ENCODE measurements around the gene PXT1. TPM values are rescaled to one million over a fixed set of nuclear protein-coding genes. Genes with fewer than 3 reads are reported as not detected.

PXT1 gene
- total and polyA plus RNA-seq, 4 donors = 0.05 TPM; not detected in 3

DNA sequence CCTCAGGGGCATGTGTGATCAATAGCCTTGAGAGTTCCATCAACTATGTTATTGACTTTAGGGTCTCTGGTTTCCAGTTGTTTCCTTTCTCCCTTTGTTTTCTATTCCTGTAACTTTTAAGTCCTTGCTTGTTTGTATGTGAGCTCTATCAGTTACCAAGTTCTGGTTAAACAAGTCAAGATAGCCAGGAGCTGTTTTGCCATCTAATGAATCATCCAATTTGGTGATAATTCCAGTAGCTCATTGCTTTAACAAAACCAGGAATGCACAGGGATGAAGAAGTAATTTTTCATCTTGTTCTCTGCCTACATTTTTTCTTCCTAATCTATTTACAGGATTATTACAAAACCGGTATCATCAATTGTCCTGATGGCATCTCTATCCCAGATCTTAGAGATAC is 36.6 kb upstream of the PXT1 start:
- H3K27ac ChIP-seq (ENCODE audit: low read depth in 1 of 2, low read length in 2 of 2) = no peak overlapping the region
- peaks cover 0 to 6% of the 10 kb centered on the region in 2 donors for H3K36me3 ChIP-seq (ENCODE audit: control insufficient read depth in 1 of 2, insufficient read depth in 2 of 2, low read length in 1 of 2)
- no peak for DNase-seq
- 95 to 100% methylated on average over 1 of the region's 1 CpG for WGBS, 2 donors
- H3K4me1 ChIP-seq (ENCODE audit: control insufficient read depth in 1 of 2, insufficient read depth in 2 of 2, low read length in 2 of 2) = peaks cover 0 to 1% of the 10 kb centered on the region in 2 donors
- no peaks in the 10 kb centered on the region for H3K9me3 ChIP-seq (ENCODE audit: control insufficient read depth, low read length)
- H3K27me3 ChIP-seq (ENCODE audit: control insufficient read depth in 1 of 2, insufficient read depth in 2 of 2, low read length in 1 of 2) = no peaks in the 10 kb centered on the region
- no peak overlapping the region for H3K4me3 ChIP-seq (ENCODE audit: low read length in 2 of 2)
- no peak for ATAC-seq (ENCODE audit: low FRiP score)
- intact Hi-C loops (cut with DNase I) = no loop called here

DNA sequence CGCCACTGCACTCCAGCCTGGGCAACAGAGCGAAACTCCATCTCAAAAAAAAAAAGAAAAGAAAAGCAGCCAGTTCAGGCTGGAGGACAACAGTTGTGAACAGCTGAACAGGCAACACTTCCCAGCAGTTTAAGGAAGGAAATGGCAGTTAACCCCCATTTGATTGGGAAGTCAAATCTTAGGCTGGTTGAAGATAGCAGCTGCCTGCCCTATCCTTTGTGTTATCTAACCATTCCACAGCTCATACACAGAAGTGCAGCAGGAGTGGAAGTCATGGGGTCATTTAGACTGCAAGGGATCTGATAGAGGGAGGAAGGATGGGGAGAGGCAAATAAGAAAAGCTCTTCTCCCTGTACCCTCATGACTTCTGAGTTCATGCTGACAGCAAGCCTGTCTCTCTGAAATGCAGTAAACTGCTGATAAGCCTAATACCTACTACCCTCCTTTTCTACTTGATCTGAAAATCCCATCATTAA is 35.4 kb upstream of the PXT1 start:
- ATAC-seq (ENCODE audit: low FRiP score) = no peak

DNA sequence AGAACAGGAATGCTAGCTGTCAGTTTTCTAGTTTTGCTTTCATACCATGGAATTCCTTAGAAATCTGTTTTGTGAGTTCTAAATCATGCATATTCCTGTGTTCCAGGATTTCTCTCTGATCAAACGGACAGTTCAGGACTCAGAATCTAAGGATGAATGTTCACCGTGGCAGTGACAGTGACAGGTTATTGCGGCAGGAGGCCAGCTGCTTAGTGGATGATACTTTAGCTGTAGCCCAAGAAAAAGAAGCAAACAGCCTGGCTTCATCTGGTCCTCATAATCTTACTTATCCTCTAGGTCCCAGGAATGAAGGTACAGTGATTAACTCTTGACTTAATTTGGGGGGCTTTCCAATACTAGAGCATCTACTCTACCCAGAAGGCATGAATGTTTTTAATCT is 27.3 kb upstream of the PXT1 start:
- intact Hi-C loops (cut with DNase I) = no loop called here

More for the DNA sequence above, 35.4 kb upstream of the PXT1 start:
- H3K9me3 ChIP-seq (ENCODE audit: control insufficient read depth, low read length) = no peaks in the 10 kb centered on the region
- intact Hi-C loops (cut with DNase I) = no loop called here
- WGBS, 2 donors = 95 to 100% methylated on average over 1 to 2 of the region's 2 CpGs
- DNase-seq = no peak
- H3K27ac ChIP-seq (ENCODE audit: low read depth in 1 of 2, low read length in 2 of 2) = no peak overlapping the region
- peaks cover 0 to 6% of the 10 kb centered on the region in 2 donors for H3K36me3 ChIP-seq (ENCODE audit: control insufficient read depth in 1 of 2, insufficient read depth in 2 of 2, low read length in 1 of 2)
- H3K27me3 ChIP-seq (ENCODE audit: control insufficient read depth in 1 of 2, insufficient read depth in 2 of 2, low read length in 1 of 2) = no peaks in the 10 kb centered on the region
- H3K4me3 ChIP-seq (ENCODE audit: low read length in 2 of 2) = no peak overlapping the region
- H3K4me1 ChIP-seq (ENCODE audit: control insufficient read depth in 1 of 2, insufficient read depth in 2 of 2, low read length in 2 of 2) = peaks cover 0 to 1% of the 10 kb centered on the region in 2 donors

DNA sequence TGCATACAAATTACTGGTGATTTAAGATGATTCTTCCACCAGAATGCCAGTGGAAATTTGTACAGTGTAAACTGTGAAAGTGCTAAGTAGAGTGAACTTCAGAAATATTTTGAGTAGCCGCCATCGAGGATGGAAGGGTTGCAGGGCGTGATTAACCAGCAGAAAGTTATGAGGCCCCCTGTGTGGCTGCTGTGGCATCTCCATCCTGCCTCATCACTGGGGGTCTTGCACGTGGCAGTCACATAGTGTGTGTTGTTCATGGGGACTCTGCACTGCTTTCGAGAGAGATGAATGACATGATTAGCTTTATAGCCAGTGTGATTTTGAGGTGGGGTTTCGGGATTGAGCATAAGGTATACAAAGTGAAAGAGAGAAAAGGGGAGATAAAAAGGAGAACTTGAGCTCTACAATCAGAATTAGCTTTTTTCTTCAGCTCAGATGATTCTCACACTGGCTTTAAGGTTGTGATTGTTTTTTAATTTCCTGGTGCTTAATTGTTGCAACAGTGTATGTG is 26.6 kb upstream of the PXT1 start:
- no peaks in the 10 kb centered on the region for H3K4me1 ChIP-seq (ENCODE audit: control insufficient read depth in 1 of 2, insufficient read depth in 2 of 2, low read length in 2 of 2)
- H3K27ac ChIP-seq (ENCODE audit: low read depth in 1 of 2, low read length in 2 of 2) = no peak overlapping the region
- ATAC-seq (ENCODE audit: low FRiP score) (no peak), DNase-seq (no peak)
- no peaks in the 10 kb centered on the region for H3K9me3 ChIP-seq (ENCODE audit: control insufficient read depth, low read length)
- H3K4me3 ChIP-seq (ENCODE audit: low read length in 2 of 2) = no peak overlapping the region
- 78 to 83% methylated on average over 6 of the region's 6 CpGs for WGBS, 2 donors
- no peaks in the 10 kb centered on the region for H3K27me3 ChIP-seq (ENCODE audit: control insufficient read depth in 1 of 2, insufficient read depth in 2 of 2, low read length in 1 of 2)
- intact Hi-C loops (cut with DNase I) = no loop called here
- H3K36me3 ChIP-seq (ENCODE audit: control insufficient read depth in 1 of 2, insufficient read depth in 2 of 2, low read length in 1 of 2) = peaks cover 2 to 8% of the 10 kb centered on the region in 2 donors

More for the DNA sequence above, 27.3 kb upstream of the PXT1 start:
- H3K27ac ChIP-seq (ENCODE audit: low read depth in 1 of 2, low read length in 2 of 2) = no peak overlapping the region
- no peak for ATAC-seq (ENCODE audit: low FRiP score)
- no peak overlapping the region for H3K4me3 ChIP-seq (ENCODE audit: low read length in 2 of 2)
- no peaks in the 10 kb centered on the region for H3K9me3 ChIP-seq (ENCODE audit: control insufficient read depth, low read length)
- 87% methylated on average over 3 of the region's 3 CpGs for WGBS, 2 donors
- no peaks in the 10 kb centered on the region for H3K27me3 ChIP-seq (ENCODE audit: control insufficient read depth in 1 of 2, insufficient read depth in 2 of 2, low read length in 1 of 2)
- H3K36me3 ChIP-seq (ENCODE audit: control insufficient read depth in 1 of 2, insufficient read depth in 2 of 2, low read length in 1 of 2) = peaks cover 2 to 8% of the 10 kb centered on the region in 2 donors
- no peak for DNase-seq
- H3K4me1 ChIP-seq (ENCODE audit: control insufficient read depth in 1 of 2, insufficient read depth in 2 of 2, low read length in 2 of 2) = no peaks in the 10 kb centered on the region

DNA sequence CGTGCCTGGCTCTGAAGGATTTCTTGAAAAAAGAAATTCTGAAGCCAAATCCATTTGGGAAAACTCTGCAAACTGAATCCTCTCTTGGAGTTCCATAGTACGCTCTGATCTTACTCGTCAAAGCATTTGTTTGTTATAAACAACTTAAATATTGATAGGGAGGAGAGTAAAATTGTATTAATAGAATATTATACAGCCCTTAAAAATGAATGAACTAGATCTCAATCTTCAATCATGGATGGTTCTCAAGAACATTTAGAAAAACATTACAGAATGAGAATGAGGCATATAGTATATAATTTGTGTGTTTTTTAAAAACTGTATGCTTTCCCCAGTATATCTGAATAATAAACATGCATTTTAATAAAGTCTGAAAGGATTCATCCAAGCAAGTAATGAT is 25.0 kb upstream of the PXT1 start:
- H3K4me3 ChIP-seq (ENCODE audit: low read length in 2 of 2) = no peak overlapping the region
- 96 to 98% methylated on average over 3 of the region's 3 CpGs for WGBS, 2 donors
- H3K4me1 ChIP-seq (ENCODE audit: control insufficient read depth in 1 of 2, insufficient read depth in 2 of 2, low read length in 2 of 2) = no peaks in the 10 kb centered on the region
- DNase-seq = no peak
- no peak overlapping the region for H3K27ac ChIP-seq (ENCODE audit: low read depth in 1 of 2, low read length in 2 of 2)
- no peak for ATAC-seq (ENCODE audit: low FRiP score)
- no peaks in the 10 kb centered on the region for H3K27me3 ChIP-seq (ENCODE audit: control insufficient read depth in 1 of 2, insufficient read depth in 2 of 2, low read length in 1 of 2)
- no peaks in the 10 kb centered on the region for H3K9me3 ChIP-seq (ENCODE audit: control insufficient read depth, low read length)
- intact Hi-C loops (cut with DNase I) = no loop called here
- peaks cover 2 to 8% of the 10 kb centered on the region in 2 donors for H3K36me3 ChIP-seq (ENCODE audit: control insufficient read depth in 1 of 2, insufficient read depth in 2 of 2, low read length in 1 of 2)

DNA sequence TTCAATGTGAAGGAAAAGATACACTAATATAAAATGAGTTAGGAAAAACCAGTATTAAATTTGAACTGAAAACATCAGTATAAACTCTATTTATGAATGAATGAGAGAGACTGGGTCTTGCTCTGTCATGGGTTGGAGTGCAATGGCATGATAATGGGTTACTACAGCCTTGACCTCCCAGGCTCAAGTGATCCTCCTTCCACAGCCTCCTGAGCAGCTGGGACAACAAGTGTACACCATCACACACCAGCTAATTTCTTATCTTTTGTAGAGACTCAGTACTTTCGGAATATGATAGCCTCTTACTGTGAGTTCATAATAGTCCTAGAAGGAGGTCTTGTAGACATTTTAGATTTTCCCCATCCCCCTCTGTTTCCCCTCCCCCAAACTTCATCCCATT is 21.6 kb upstream of the PXT1 start:
- no peaks in the 10 kb centered on the region for H3K9me3 ChIP-seq (ENCODE audit: control insufficient read depth, low read length)
- peaks cover 0 to 3% of the 10 kb centered on the region in 2 donors for H3K4me1 ChIP-seq (ENCODE audit: control insufficient read depth in 1 of 2, insufficient read depth in 2 of 2, low read length in 2 of 2)
- WGBS, 2 donors = 88 to 93% methylated on average over 1 of the region's 1 CpG
- H3K4me3 ChIP-seq (ENCODE audit: low read length in 2 of 2) = no peak overlapping the region
- no peak for ATAC-seq (ENCODE audit: low FRiP score)
- DNase-seq = no peak
- H3K27me3 ChIP-seq (ENCODE audit: control insufficient read depth in 1 of 2, insufficient read depth in 2 of 2, low read length in 1 of 2) = no peaks in the 10 kb centered on the region
- no peaks in the 10 kb centered on the region for H3K36me3 ChIP-seq (ENCODE audit: control insufficient read depth in 1 of 2, insufficient read depth in 2 of 2, low read length in 1 of 2)
- no peak overlapping the region for H3K27ac ChIP-seq (ENCODE audit: low read depth in 1 of 2, low read length in 2 of 2)
- intact Hi-C loops (cut with DNase I) = no loop called here

DNA sequence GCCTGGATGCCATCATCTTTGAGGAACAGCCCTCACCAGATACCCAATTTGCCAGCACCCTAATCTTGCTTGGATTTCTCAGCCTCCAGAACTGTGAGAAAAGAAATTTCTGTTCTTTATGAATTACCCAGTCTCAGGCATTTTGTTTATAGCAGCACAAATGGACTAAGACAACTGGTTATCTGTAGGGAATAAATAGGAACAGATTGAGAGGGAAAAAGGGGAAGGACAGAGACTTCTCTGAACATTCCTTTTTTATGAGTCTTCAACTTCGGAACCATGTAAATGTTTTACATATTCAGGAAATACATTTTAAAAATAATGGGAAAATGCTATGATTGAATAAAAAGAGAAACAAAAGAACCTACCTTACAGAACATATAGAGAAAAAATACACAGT is 21.0 kb upstream of the PXT1 start:
- no peaks in the 10 kb centered on the region for H3K9me3 ChIP-seq (ENCODE audit: control insufficient read depth, low read length)
- H3K27ac ChIP-seq (ENCODE audit: low read depth in 1 of 2, low read length in 2 of 2) = no peak overlapping the region
- ATAC-seq (ENCODE audit: low FRiP score) (no peak), DNase-seq (no peak)
- H3K4me1 ChIP-seq (ENCODE audit: control insufficient read depth in 1 of 2, insufficient read depth in 2 of 2, low read length in 2 of 2) = peaks cover 0 to 3% of the 10 kb centered on the region in 2 donors
- intact Hi-C loops (cut with DNase I) = no loop called here
- H3K27me3 ChIP-seq (ENCODE audit: control insufficient read depth in 1 of 2, insufficient read depth in 2 of 2, low read length in 1 of 2) = no peaks in the 10 kb centered on the region
- WGBS, 2 donors = 61 to 67% methylated on average over 1 of the region's 1 CpG
- H3K36me3 ChIP-seq (ENCODE audit: control insufficient read depth in 1 of 2, insufficient read depth in 2 of 2, low read length in 1 of 2) = no peaks in the 10 kb centered on the region
- H3K4me3 ChIP-seq (ENCODE audit: low read length in 2 of 2) = no peak overlapping the region

DNA sequence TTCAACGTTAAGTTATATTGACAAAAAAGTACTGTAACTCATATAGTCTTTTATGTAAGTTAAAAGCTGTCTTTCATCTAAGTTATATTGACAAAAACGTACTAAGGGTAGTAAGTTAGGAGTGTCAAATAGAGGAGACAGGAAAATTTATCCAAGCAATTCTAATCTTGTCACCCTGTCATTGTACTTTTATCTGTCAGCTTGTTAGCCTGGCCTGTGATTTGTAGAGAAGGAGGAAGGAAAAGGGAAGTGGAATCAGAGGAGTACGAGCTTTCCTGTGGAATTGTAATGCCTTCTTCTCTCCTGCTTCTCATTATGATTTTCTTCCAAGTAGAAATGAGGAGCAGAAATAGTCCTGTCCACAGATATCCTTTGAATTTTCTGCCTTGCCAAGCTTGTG is 19.0 kb upstream of the PXT1 start:
- Histone ChIP-seq H3K27ac (ENCODE audit: low read depth in 1 of 2, low read length in 2 of 2) (no peak overlapping the region), H3K4me1 (ENCODE audit: control insufficient read depth in 1 of 2, insufficient read depth in 2 of 2, low read length in 2 of 2) (peaks cover 0 to 3% of the 10 kb centered on the region in 2 donors), H3K27me3 (ENCODE audit: control insufficient read depth in 1 of 2, insufficient read depth in 2 of 2, low read length in 1 of 2) (no peaks in the 10 kb centered on the region), H3K4me3 (ENCODE audit: low read length in 2 of 2) (no peak overlapping the region), H3K9me3 (ENCODE audit: control insufficient read depth, low read length) (no peaks in the 10 kb centered on the region), H3K36me3 (ENCODE audit: control insufficient read depth in 1 of 2, insufficient read depth in 2 of 2, low read length in 1 of 2) (no peaks in the 10 kb centered on the region)
- DNase-seq (no peak), ATAC-seq (ENCODE audit: low FRiP score) (no peak)
- WGBS, 2 donors = 73% methylated on average over 3 of the region's 3 CpGs
- intact Hi-C loops (cut with DNase I) = no loop called here

DNA sequence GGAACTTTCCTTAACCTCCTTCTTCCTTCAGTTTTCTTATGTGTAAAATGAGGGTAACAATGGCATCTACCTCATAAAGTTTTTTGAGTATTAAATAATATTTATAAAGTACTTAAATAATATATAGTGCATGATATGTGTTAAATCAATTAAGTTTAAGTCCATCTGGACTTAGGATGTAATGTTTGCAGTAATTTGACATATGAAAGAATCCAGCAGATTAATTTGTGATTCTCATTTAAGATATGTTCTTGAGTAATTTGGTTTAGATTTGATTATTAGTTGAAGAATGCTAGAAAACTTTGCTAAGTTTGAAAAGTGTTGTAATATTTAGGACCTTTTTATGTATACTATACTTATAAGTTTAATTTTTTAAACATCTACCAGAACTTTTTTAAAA is 18.3 kb upstream of the PXT1 start:
- DNase-seq (no peak), ATAC-seq (ENCODE audit: low FRiP score) (no peak)
- Histone ChIP-seq H3K27me3 (ENCODE audit: control insufficient read depth in 1 of 2, insufficient read depth in 2 of 2, low read length in 1 of 2) (no peaks in the 10 kb centered on the region), H3K4me1 (ENCODE audit: control insufficient read depth in 1 of 2, insufficient read depth in 2 of 2, low read length in 2 of 2) (peaks cover 0 to 3% of the 10 kb centered on the region in 2 donors), H3K36me3 (ENCODE audit: control insufficient read depth in 1 of 2, insufficient read depth in 2 of 2, low read length in 1 of 2) (no peaks in the 10 kb centered on the region), H3K9me3 (ENCODE audit: control insufficient read depth, low read length) (no peaks in the 10 kb centered on the region), H3K27ac (ENCODE audit: low read depth in 1 of 2, low read length in 2 of 2) (no peak overlapping the region), H3K4me3 (ENCODE audit: low read length in 2 of 2) (no peak overlapping the region)
- intact Hi-C loops (cut with DNase I) = no loop called here

Measured in aorta (tissue), 5 donors.